ENCODE measurements around the gene RPN2. TPM values are rescaled to one million over a fixed set of nuclear protein-coding genes. Genes with fewer than 3 reads are reported as not detected.

The RPN2 gene
- total and polyA plus RNA-seq, 2 of the 13 experiments (the other 11 are each of a cell fraction or from before 2014, with no cell fraction given) = 587 to 1,818 TPM

- no TSS peak for BruUV-seq (replicated peaks)
- Histone ChIP-seq H3K36me3 (replicated peaks in 1 of 2; ENCODE audit: control insufficient read depth in 1 of 2, insufficient read depth in 2 of 2, low read length in 2 of 2) (no peaks in the 10 kb centered on the region), H3K27me3 (ENCODE audit: control insufficient read depth in 1 of 2, insufficient read depth in 2 of 2, low read length in 2 of 2) (peaks cover 4 to 14% of the 10 kb centered on the region in 2 experiments; a peak in 4 of 5 replicates), H4K20me1 (ENCODE audit: insufficient read depth, low read length) (no peaks in the 10 kb centered on the region), H3K4me2 (ENCODE audit: low read depth, low read length) (peak overlapping the region; percentile 82), H3K9me3 (ENCODE audit: low read length) (no peaks in the 10 kb centered on the region), H3K4me3 (replicated peaks in 1 of 3; ENCODE audit: insufficient read depth in 1 of 3, low read depth in 2 of 3, low read length in 3 of 3) (peak overlapping the region in 2 of 3 experiments; percentile 9 to 43; a peak in 4 of 6 replicates), H3K4me1 (ENCODE audit: insufficient read depth, low read length) (peaks cover 61% of the 10 kb centered on the region), H2AFZ (ENCODE audit: low read length) (peak overlapping the region; percentile 44), H3K27ac (ENCODE audit: extremely low read length, insufficient read depth, low read length) (no peak overlapping the region), H3K79me2 (ENCODE audit: insufficient read depth, low read length) (no peaks in the 10 kb centered on the region), H3K9ac (ENCODE audit: insufficient read depth, low read depth, low read length) (peak overlapping the region; percentile 34; the same call in 1 of the 2 replicates)
- 31% methylated on average over 10 of the region's 12 CpGs for WGBS (ENCODE audit: low lambda C conversion rate)
- in situ Hi-C loops (cut with HindIII; ENCODE audit: extremely low pct_ligation_motif_present, low pct_unique_long_range_greater_than_20kb) = loop anchor here (5.0 kb wide), 2 partner anchors 117 to 257 kb away; partner anchors contain the start of gene BLCAP
- intact Hi-C loops (cut with micrococcal nuclease; ENCODE audit: unreplicated experiment) = no loop called here
- peak; percentile 75 for DNase-seq (ENCODE audit: low spot score)
- ChIA-PET CTCF (ENCODE audit: low intra/inter-chr PET ratio, low total read pairs) (interaction anchor here (3.6 to 4.8 kb wide), 2 partner anchors 114 to 264 kb away, joined by 57 to 58 read pairs; no protein-coding TSS in a partner anchor), POLR2A (interaction anchor here (0.8 to 4.2 kb wide), 13 partner anchors 13 to 263 kb away, joined by 3 to 35 read pairs (median 4); partner anchors contain the start of genes BLCAP, MANBAL and SRC)
- ATAC-seq = peak; percentile 66
- FAIRE-seq = no peak
- TF ChIP-seq ZNF776 (CRISPR knock-in tag; IDR thresholded peaks at IDR 0.05) (peak; percentile 80; the same call in 1 of the 2 replicates), ZNF318 (CRISPR knock-in tag; IDR thresholded peaks at IDR 0.05) (no peak), XRCC5 (optimal IDR thresholded peaks at IDR 0.05; ENCODE audit: low read length) (peak; percentile 32), ZNF292 (CRISPR knock-in tag; IDR thresholded peaks at IDR 0.05; ENCODE audit: borderline replicate concordance, low read depth) (peak; percentile 36; the same call in 1 of the 2 replicates), SKI (IDR thresholded peaks at IDR 0.05; ENCODE audit: partially characterized antibody) (peak; percentile 69), ZNF710 (CRISPR knock-in tag; IDR thresholded peaks at IDR 0.05; ENCODE audit: borderline replicate concordance) (0 out of 2 replicates have a peak, but pooled peaks have one; percentile 19), GPN1 (CRISPR knock-in tag; IDR thresholded peaks at IDR 0.05; ENCODE audit: borderline replicate concordance) (no peak)
Observed at GRCh38 chr20:37270576-37271420, 91.7 kb downstream of the RPN2 start.

Data from HepG2 (cell line).